GM19239 (cell line): ENCODE data around the gene PRSS36.
"Not testable (repeated sequence)": the region's sequence is repeated elsewhere in the genome, so short reads cannot be mapped to it uniquely, and the experiment has no call there.

ENCODE experiments used
- DNase-seq: peaks from one replicate; pipeline ENCODE4 v3.0.0; 2011; ENCODE audit warnings: low spot score; ENCODE audit not compliant: insufficient read length
- FAIRE-seq: peaks from 2 replicates; lab custom pipeline; 2011; peaks lifted over from hg19 to GRCh38; lab: Jason Lieb, UNC

PRSS36 gene

DNA sequence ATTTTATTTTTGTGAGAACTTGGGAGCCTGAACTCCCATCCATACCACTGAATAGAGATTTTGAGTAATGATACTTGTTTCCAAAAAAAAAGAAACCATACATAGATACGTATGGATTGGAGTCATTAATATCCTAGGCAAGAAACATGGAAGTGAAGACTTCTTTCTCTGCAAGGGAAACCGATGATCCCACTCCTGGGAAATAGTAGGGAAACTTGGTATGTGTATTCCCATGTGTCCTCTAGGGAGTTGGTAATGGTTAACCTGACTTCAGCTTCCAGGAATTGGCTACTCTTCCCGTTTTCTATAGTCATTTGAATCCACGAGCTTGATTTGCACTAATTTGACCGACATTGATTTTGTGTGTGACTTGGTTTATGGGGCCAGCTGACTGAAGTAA is 35.5 kb upstream of the PRSS36 start:
- no peak for FAIRE-seq

DNA sequence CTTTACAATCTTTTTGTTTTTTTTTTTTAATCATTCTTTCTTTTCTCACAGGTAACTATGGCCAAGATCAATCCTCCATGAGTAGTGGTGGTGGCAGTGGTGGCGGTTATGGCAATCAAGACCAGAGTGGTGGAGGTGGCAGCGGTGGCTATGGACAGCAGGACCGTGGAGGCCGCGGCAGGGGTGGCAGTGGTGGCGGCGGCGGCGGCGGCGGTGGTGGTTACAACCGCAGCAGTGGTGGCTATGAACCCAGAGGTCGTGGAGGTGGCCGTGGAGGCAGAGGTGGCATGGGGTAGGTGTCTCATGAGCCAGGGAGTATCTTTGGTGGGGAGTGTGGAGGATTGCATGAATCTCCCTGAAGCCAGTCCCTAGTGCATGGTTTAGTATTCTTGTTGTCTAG is 35.0 kb upstream of the PRSS36 start:
- DNase-seq (no peak), FAIRE-seq (no peak)

More for the DNA sequence above, 35.5 kb upstream of the PRSS36 start:
- DNase-seq, result no peak

DNA sequence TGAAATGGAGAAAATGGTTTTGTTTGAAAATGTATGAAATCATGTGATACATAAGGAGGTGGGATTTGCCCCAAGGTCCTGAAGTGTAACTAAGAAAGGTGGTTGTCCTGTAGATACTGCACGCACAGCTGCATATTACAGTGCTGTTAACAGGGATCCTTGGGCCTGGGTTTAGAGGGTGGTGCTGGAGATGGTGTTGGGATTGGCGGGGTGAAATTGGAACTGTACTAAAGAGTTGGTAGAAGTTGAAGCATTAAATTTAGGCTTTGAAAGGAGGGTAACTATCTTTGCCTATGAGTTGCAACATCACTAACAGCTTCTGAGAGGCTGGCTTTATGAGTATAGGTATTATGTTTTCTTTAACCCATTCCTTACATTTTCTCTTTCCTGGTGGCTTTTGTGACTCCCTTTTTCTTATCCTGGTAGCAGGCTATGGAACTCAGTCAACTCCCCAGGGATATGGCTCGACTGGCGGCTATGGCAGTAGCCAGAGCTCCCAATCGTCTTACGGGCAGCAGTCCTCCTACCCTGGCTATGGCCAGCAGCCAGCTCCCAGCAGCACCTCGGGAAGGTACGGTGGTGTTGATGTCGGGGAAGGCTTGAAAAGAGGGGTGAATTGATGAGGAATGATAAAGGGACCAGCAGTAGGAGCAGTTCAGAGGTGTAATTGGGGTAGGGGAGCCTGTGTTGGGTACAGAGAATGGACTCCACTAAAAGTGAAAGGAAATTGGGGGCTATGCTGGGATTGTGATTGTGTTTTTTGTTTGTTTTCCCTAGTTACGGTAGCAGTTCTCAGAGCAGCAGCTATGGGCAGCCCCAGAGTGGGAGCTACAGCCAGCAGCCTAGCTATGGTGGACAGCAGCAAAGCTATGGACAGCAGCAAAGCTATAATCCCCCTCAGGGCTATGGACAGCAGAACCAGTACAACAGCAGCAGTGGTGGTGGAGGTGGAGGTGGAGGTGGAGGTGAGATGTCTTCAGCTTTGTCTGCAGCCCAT is 33.9 kb upstream of the PRSS36 start:
- FAIRE-seq (no peak), DNase-seq (no peak)

DNA sequence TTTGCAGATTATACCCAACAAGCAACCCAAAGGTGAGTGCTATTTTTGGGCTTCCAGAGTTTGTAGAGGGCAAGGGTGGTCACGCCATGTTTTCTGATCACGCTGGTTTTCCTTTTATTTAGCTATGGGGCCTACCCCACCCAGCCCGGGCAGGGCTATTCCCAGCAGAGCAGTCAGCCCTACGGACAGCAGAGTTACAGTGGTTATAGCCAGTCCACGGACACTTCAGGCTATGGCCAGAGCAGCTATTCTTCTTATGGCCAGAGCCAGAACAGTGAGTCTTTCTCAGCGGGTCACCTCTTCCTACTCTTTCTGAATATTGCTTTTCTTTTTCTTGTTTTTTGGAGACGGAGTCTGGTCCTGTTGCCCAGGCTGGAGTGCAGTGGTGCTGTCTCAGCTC is 32.5 kb upstream of the PRSS36 start:
- DNase-seq, result no peak
- no peak for FAIRE-seq

DNA sequence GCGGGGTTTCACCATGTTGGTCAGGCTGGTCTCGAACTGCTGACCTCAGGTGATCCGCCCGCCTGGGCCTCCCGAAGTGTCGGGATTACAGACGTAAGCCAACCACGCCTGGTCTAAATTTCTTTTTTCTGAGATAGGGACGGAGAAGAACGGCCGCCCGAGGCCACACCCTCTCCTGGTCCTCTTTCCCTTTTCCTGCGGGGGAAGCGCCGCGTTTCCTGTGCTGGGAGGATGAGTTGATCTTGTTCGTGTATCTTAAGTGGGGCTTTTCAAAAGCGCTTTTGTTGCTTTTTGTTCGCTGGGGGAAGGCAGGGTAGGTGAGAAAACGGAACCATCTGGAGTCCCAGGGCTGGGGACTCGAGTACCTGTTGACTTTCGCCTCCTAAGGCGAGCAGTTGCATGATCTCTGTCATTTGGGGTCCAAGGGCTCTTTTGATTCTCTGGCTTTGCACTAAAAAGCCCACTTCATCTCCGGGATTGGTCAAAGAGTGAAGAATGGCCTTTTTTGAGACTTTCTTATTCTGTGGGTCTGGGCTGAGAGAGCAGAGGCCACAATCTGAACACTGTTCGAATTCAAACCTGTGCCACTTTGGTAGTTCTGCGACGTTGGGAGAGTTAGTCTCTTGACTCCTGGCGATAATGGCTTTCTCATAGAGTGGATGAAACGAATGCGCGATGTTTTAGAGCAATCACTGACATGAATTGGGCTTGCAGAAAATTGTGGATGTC is 31.4 kb upstream of the PRSS36 start:
- FAIRE-seq, result no peak

DNA sequence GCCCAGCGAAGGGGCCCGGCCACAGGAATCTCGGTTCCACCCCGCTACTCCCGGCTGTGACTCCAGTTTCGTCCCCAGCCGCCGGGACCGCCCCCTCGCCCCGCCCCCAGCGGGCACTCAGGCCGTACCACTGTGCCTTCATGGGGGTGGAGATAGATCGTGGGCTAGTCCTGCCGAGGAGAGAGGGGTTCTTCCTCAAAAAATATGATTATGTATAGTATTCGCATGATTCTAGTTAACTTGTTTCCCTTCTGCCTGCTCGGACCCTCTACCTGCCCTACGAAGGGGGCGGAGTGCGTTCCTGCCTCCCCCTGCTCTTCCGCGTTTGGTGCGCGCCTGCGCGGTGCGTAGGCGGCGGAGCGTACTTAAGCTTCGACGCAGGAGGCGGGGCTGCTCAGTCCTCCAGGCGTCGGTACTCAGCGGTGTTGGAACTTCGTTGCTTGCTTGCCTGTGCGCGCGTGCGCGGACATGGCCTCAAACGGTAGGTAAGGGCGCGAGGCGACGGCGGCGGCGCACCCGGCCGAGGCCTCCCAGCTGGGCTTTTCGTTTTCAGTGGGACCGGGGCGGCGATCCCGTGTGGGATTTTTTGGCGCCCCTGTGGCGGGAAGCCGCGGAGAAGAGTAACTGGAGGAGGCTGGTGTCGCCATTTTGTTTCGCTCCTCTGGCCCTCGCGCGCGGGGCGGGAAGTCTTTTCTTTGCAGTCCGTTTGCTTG is 30.0 kb upstream of the PRSS36 start, which contains the start of gene FUS:
FUS (plus strand) TSS at position 393 of the 713 bp plus-strand sequence; CDS start at position 469, 76 bp downstream.
- FAIRE-seq (peak; percentile 84), DNase-seq (peak; percentile 80)

More for the DNA sequence above, 31.4 kb upstream of the PRSS36 start:
- DNase-seq, result no peak

DNA sequence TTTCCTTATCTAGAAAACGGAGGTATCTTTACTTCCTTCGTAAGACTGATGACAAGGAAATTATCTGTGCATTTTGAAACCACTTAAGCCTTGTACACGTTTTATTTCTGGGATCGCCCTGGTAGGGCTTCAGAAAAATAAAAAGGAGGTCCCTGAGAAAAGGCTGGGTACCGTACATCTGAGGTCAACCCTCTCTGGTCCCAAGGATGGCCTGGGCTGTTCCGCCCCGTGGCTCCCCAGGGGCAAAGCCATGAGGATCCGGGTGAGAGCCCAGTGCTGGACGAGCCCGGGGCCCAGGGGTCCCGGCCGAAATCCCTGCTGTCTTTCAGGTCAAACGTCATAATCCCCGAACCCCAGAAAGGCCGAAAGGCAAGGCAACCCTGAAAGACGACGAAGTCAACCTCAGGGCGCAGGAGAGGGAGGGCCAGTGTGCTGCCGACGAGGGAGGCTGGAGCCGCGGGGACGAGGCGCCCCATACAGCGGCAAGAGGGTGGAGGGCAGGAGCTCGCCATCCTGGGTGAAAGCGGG is 29.4 kb upstream of the PRSS36 start:
- DNase-seq, result no peak
- FAIRE-seq, result no peak

DNA sequence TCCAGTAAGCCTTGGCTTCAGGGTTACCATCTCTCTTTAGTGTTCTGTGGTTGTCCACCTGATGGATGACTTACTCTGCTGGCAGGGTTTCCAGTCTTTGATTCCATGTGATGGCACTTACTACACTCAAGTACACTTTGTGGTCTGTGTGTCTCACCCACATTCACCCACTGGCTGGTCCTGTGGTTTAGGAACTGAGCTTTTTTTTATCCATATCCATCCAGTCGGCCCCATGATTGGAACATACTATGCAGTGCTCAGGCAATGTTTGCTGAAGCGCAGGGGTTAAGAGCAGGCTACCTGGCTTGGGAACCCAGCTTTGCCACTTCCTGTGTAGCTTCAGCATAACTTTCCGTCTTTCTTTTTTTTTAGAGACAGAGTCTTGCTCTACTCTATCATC is 27.3 kb upstream of the PRSS36 start:
- no peak for DNase-seq
- FAIRE-seq, result no peak

DNA sequence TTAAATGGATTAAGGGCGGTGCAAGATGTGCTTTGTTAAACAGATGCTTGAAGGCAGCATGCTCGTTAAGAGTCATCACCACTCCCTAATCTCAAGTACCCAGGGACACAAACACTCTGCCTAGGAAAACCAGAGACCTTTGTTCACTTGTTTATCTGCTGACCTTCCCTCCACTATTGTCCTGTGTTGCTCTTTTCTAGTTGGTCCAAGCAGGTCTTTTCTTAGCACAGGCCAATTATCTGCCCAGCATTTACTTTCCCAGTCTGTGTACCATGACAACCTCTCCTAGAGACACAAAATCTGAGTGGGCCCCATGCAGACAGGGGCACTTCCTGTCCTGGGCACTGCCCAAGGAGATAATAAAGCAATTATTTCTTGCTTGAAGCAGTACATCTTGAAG is 20.2 kb upstream of the PRSS36 start:
- not testable (repeated sequence) for FAIRE-seq, DNase-seq

DNA sequence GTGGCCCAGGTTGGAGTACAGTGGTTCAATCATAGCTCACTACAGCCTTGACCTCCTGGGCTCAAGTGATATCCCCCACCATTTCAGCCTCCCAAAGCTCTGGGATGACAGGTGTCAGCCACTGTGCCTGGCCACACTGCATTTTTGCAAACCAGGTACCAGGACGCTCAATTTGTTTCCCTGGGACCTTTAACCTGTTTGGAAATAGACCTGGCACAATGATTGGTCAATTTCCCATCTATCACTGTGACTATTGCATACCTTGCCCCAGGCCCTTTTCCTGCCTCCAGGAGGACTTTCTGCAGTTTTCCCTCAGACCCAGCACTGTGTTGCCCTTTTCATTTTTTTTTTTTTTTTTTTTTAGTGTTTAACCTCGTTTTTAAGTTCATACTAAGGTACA is 19.0 kb upstream of the PRSS36 start:
- DNase-seq, result no peak

DNA sequence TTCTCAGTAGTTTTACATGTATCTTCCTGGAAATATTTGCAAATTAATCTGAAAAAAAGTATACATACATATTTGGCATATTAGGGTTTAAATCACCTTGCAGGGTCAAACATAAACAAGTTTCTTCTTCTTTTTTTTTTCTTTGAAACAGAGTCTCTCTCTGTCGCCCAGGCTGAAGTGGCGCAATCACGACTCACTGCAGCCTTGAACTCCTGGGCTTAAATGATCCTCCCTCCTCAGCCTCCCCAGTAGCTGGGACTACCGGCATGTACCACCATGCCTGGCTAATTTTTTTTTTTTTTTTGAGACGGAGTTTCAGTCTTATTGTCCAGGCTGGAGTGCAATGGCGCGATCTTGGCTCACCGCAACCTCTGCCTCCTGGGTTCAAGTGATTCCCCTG is 17.4 kb upstream of the PRSS36 start:
- DNase-seq, result no peak
- FAIRE-seq, result no peak

More for the DNA sequence above, 19.0 kb upstream of the PRSS36 start:
- no peak for FAIRE-seq

DNA sequence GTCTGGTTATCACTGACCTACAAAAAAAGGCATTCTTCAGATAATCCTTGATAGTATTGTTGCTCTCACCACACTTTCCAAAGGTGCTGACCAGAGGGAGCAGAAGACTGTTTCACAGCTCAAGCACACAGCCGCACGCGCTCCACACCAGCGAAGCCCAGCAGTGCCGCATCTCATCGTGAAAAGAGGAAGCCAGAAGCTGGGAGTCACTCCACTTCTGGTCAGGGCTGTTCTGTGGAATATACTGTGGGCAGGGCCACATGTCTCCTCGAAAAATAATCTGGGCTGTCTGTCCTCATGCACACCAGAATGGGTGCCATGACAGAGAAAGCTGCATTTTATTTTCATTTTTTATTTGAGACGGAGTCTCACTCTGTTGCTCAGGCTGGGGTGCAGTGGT is 7.3 kb upstream of the PRSS36 start:
- DNase-seq, result no peak
- FAIRE-seq, result no peak

DNA sequence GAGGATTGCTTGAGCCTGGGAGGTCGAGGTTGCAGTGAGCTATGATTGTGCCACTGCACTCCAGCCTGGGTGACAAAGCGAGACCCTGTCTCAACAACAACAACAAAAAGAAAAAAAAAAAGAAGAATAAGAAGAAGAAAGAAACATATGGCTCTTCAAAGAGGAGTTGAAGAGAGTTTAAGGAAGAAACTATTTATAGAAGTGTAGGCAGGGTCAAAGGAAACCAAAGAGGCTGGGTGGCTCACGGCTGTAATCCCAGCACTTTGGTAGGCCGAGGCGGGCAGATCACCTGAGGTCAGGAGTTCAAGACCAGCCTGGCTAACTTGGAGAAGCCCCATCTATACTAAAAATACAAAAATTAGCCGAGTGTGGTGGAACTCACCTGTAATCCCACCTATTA is 1.1 kb upstream of the PRSS36 start:
- not testable (repeated sequence) for FAIRE-seq, DNase-seq

DNA sequence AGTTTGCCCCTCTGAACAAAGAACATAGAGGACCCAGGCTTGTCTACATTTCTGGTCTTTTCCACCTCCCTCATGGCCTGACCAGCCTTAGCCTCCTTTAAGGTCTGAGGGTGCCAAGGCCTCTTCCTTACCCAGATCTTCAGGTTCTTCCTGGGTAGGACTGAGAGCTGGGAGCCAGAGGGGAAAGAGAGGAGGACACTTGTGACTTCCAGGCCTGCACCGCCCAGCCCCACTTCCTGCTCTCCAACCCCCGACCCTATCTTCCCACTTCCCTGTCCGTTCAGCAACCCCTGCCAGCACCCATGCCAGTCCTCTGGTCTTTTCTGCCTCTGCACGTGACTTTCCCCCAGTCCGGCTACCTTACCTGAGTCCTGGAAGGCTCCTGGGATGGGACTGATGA is 534 bp downstream of the PRSS36 start:
- FAIRE-seq (no peak), DNase-seq (no peak)

DNA sequence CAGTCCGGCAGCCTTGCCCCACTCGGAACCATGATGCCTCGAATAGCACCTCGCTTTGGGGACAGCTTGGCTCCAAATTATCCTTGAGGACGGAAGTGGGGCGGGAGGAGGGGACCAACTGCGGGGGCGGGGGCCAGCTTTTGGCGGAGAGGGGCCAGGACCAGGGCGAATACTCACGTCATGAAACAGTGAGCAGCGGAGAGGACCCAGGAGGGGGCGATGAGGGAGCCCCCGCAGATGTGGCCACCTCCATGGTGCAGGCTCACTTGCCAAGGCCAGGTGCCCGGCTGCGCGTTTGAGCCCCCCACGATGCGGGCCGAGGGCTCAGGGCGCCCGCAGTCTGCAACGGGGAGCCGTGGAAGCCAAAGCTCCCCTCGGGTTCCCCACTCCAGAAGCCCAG is 970 bp downstream of the PRSS36 start:
- FAIRE-seq (no peak), DNase-seq (no peak)

DNA sequence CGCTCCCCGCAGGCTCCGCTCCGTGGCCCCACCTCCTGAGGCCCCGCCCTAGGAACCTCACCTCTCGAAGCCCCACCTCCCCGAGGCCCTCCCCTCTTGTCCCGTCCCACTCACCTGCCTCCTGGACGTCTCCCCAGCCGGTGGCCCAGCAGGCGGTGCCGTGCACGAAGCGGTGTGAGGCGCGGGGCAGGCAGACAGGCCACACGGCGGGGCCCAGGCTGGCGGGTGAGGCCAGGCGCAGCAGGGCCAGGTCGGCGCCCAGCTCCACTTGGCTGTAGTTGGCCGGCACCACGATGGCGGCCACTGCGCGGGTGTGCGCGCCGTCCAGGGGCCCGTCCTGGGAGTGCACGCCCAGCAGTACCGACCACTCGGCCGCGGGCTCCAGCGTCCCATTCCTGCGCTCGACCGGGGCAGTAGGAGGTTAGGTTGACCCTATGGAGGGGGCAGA is 1.6 kb downstream of the PRSS36 start:
- FAIRE-seq (no peak), DNase-seq (no peak)

DNA sequence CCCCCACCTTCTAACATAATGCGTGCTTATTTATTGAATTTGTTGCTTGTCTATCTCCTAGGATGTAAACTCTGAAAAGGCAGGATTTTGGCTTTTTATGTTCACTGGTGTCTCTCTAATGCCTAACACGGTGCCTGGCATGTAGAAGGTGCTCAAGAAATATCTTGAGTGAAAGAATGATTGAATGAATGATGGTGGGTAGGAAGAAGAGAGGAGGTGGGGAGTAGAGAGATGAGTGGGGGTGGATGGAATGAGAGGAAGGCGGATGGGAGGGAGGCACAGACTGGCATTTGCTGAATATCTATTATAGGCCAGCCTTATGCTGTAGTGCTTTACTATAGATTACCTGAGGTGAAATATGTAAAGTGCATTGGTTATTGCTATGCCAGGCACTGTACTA is 2.3 kb downstream of the PRSS36 start:
- FAIRE-seq, result no peak
- no peak for DNase-seq

DNA sequence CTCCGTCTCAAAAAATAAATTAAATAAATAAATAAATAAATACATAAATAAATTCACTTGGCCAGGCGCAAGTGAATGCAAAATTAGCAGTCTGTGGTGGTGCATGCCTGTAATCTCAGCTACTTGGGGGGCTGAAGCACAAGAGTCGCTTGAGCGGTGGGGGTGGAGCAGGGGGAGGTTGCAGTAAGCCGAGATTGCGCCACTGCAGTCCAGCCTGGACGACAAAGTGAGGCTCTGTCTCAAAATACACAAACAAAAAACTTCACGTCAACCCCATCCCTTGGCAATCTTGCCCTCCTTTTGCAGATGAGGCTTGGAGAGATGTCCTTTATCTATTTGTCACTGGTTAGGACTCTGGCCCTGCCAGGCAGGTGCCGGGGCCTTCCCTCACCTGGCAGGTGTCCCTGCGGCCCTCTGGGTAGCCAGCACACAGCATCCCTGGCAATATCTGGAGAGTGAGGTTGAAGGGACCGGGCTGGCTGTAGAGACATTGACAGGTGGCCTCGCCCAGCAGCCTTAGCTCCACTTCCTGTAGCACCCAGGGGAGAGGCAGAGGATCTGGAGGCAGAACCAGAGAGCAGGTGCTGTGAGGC is 4.4 kb downstream of the PRSS36 start:
- no peak for DNase-seq
- FAIRE-seq, result no peak

DNA sequence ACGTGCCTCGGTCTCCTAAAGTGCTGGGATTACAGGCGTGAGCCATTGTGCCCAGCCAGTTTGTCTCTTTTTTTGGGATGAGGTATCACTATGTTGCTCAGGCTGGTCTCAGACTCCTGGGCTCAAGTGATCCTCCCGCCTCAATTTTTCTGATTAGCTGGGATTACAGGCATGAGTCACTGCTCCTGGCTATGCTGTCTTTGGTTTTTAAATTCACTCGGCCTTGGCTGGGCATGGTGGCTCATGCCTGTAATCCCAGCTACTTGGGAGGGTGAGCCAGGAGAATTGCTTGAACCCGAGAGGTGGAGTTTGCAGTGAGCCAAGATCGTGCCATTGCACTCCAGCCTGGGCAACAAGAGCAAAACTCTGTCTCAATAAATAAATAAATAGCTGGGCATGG is 5.4 kb downstream of the PRSS36 start:
- not testable (repeated sequence) for DNase-seq

DNA sequence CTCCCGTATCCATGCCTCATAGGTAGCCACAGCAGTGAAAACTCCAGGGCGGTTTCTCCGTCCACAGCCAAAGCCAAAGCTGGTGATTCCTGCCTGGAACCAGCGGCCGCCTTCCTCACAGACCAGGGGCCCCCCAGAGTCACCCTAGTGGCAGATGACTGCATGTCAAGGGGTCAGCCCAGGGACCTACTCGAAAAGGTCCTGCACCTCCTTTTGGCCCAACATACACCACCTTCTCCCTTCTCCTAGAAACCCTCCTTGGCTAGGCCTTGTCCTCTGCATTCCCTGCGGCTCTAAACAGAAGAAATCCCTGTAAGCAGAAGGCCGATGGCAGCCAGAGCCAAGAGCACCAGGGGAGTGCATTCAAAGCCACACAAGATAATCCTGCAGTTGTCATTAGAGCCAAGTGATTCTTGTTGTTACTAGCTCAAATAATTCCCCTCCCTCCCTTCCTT is 6.1 kb downstream of the PRSS36 start:
- FAIRE-seq, result no peak
- DNase-seq, result no peak

More for the DNA sequence above, 5.4 kb downstream of the PRSS36 start:
- FAIRE-seq, result not testable (repeated sequence)
